ENCODE results near the gene EFCAB8. TPM values are rescaled to one million over a fixed set of nuclear protein-coding genes. Genes with fewer than 3 reads are reported as not detected.
"Not testable (repeated sequence)": the region's sequence is repeated elsewhere in the genome, so short reads cannot be mapped to it uniquely, and the experiment has no call there.

The EFCAB8 gene
- total RNA-seq, 2 experiments from 2014 or later = not detected

DNA sequence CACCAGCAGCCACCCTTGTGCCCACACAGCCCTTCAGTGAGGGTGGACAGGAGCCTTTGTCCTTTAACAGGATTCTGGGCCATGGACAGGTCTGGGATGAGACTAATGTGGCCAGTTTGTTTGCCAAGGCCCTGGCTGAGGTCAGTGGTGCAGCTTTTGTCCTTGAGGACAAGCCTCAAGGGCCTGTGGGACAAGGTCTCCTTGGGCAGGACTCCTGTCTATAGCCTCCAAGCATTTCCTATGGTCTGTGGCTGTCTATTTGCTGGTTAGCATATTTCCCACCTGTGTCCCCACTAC is 101.4 kb downstream of the EFCAB8 start:
- H3K79me2 ChIP-seq (ENCODE audit: insufficient read depth, low read depth, low read length) = no peaks in the 10 kb centered on the region
- H3K4me1 ChIP-seq (ENCODE audit: insufficient read depth, low read length, poor library complexity, severe bottlenecking) = no peaks in the 10 kb centered on the region
- CTCF ChIA-PET (ENCODE audit: unreplicated experiment) = no interaction called here
- no TSS peak for BruUV-seq (replicated peaks)
- H3K9me2 ChIP-seq (ENCODE audit: insufficient read depth, low read length) = no peaks in the 10 kb centered on the region
- no peak for TF ChIP-seq EZH2phosphoT487 (IDR thresholded peaks at IDR 0.05; ENCODE audit: borderline replicate concordance, low read depth, low read length)
- TF ChIP-seq, protein P1, sequence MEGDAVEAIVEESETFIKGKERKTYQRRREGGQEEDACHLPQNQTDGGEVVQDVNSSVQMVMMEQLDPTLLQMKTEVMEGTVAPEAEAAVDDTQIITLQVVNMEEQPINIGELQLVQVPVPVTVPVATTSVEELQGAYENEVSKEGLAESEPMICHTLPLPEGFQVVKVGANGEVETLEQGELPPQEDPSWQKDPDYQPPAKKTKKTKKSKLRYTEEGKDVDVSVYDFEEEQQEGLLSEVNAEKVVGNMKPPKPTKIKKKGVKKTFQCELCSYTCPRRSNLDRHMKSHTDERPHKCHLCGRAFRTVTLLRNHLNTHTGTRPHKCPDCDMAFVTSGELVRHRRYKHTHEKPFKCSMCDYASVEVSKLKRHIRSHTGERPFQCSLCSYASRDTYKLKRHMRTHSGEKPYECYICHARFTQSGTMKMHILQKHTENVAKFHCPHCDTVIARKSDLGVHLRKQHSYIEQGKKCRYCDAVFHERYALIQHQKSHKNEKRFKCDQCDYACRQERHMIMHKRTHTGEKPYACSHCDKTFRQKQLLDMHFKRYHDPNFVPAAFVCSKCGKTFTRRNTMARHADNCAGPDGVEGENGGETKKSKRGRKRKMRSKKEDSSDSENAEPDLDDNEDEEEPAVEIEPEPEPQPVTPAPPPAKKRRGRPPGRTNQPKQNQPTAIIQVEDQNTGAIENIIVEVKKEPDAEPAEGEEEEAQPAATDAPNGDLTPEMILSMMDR (conservative IDR thresholded peaks at IDR 0.05; ENCODE audit: low read length) = no peak
- no peak overlapping the region for H3K4me3 ChIP-seq (ENCODE audit: low read depth, low read length, poor library complexity, severe bottlenecking)
- H3K36me3 ChIP-seq (ENCODE audit: insufficient read depth, low read length) = no peaks in the 10 kb centered on the region
- H3K9me3 ChIP-seq (ENCODE audit: low read length) = peaks cover 11% of the 10 kb centered on the region
- no peak overlapping the region for H3K27ac ChIP-seq (ENCODE audit: low read depth, low read length, poor library complexity, severe bottlenecking)
- H4K20me1 ChIP-seq (ENCODE audit: insufficient read depth, low read length) = no peaks in the 10 kb centered on the region
- no peak overlapping the region for H3K4me2 ChIP-seq (ENCODE audit: low read length)
- intact Hi-C loops (cut with micrococcal nuclease; ENCODE audit: unreplicated experiment) = no loop called here
- no peak for DNase-seq (ENCODE audit: low spot score)
- POLR2A ChIA-PET = no interaction called here
- no peak overlapping the region for H2AFZ ChIP-seq (ENCODE audit: low read length)

DNA sequence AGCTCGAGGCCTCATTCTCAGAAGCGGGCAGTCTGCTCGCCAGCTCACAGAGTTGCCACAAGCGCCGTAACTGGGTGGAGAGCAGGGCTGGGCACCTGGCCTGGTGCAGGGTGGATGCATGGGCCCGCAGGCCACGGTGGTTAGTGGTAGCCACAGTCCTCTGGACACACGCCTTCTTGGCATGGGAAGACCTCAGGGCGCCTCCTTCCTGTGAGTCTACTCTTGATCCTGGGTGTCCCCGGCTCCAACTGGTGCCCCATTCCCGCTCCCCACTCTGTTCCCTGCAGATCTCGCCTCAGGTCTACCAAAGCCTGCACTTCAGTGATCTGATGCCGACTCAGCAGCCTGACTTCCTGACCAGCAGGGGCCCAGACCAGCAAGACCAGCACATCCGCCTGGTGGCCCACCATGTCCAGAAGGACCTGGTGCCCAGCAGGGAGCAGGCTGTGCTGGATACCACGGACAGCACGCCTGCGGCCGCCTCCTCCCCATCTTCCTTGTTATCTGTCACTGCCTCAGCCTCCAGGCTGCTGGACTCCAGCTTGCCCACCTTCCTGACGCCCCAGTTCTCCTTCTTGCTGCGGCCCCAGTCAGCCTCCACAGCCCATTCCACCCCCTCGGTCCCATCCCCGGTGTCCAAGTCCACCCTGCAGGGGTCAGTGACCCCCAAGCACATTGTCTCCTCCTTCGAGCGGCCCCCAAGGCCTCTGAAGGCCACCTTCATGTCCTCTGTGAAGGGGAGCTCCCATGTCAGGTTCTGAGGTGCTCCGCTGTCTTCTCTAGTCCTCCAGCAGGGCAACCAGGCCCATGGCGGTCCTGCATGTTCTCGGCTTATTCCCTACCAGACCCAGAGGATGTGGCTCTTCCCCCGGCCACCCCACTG is 102.4 kb downstream of the EFCAB8 start:
- Histone ChIP-seq H3K79me2 (ENCODE audit: insufficient read depth, low read depth, low read length) (no peaks in the 10 kb centered on the region), H3K36me3 (ENCODE audit: insufficient read depth, low read length) (no peaks in the 10 kb centered on the region), H3K27ac (ENCODE audit: low read depth, low read length, poor library complexity, severe bottlenecking) (no peak overlapping the region), H3K4me1 (ENCODE audit: insufficient read depth, low read length, poor library complexity, severe bottlenecking) (no peaks in the 10 kb centered on the region), H2AFZ (ENCODE audit: low read length) (no peak overlapping the region), H4K20me1 (ENCODE audit: insufficient read depth, low read length) (no peaks in the 10 kb centered on the region), H3K9me2 (ENCODE audit: insufficient read depth, low read length) (no peaks in the 10 kb centered on the region), H3K4me2 (ENCODE audit: low read length) (no peak overlapping the region), H3K9me3 (ENCODE audit: low read length) (peaks cover 11% of the 10 kb centered on the region), H3K4me3 (ENCODE audit: low read depth, low read length, poor library complexity, severe bottlenecking) (no peak overlapping the region)
- BruUV-seq (replicated peaks) = no TSS peak
- POLR2A ChIA-PET = interaction anchor here (0.5 kb wide), 1 partner anchor 105 kb away, joined by 4 read pairs; no protein-coding TSS in a partner anchor
- CTCF ChIA-PET (ENCODE audit: unreplicated experiment) = no interaction called here
- intact Hi-C loops (cut with micrococcal nuclease; ENCODE audit: unreplicated experiment) = no loop called here
- DNase-seq (ENCODE audit: low spot score) = no peak
- TF ChIP-seq, protein P1 (conservative IDR thresholded peaks at IDR 0.05; ENCODE audit: low read length) = no peak
- no peak for TF ChIP-seq EZH2phosphoT487 (IDR thresholded peaks at IDR 0.05; ENCODE audit: borderline replicate concordance, low read depth, low read length)

DNA sequence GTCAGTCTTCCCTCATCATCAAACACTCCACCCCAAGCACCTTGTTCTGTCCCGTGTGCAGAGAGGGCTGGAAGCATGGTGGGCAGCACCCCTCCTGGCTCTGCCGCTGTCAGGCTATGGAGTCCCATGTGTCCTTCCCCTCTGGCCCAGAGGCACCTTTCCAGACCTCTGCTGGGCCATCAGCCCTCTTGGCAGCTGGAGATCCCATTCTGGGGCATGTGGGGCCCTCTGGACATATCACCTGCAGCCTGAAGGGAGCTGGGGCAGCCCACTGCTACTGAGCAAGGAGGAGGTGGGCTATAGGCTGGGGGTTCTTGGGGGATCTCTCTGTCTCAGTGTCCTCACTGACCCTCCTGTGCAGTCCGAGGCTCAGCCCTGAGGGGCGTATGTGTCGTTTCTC is 103.3 kb downstream of the EFCAB8 start:
- TF ChIP-seq EZH2phosphoT487 (IDR thresholded peaks at IDR 0.05; ENCODE audit: borderline replicate concordance, low read depth, low read length) = no peak
- TF ChIP-seq, protein P1 (conservative IDR thresholded peaks at IDR 0.05; ENCODE audit: low read length) = no peak
- Histone ChIP-seq H3K36me3 (ENCODE audit: insufficient read depth, low read length) (no peaks in the 10 kb centered on the region), H3K79me2 (ENCODE audit: insufficient read depth, low read depth, low read length) (no peaks in the 10 kb centered on the region), H2AFZ (ENCODE audit: low read length) (no peak overlapping the region), H3K4me3 (ENCODE audit: low read depth, low read length, poor library complexity, severe bottlenecking) (no peak overlapping the region), H4K20me1 (ENCODE audit: insufficient read depth, low read length) (no peaks in the 10 kb centered on the region), H3K4me1 (ENCODE audit: insufficient read depth, low read length, poor library complexity, severe bottlenecking) (no peaks in the 10 kb centered on the region), H3K9me3 (ENCODE audit: low read length) (peaks cover 4% of the 10 kb centered on the region; the same call in 1 of the 2 replicates), H3K9me2 (ENCODE audit: insufficient read depth, low read length) (no peaks in the 10 kb centered on the region), H3K4me2 (ENCODE audit: low read length) (no peak overlapping the region), H3K27ac (ENCODE audit: low read depth, low read length, poor library complexity, severe bottlenecking) (no peak overlapping the region)
- intact Hi-C loops (cut with micrococcal nuclease; ENCODE audit: unreplicated experiment) = no loop called here
- DNase-seq (ENCODE audit: low spot score) = no peak
- ChIA-PET POLR2A (interaction anchor here (0.5 kb wide), 1 partner anchor 106 kb away, joined by 4 read pairs; no protein-coding TSS in a partner anchor), CTCF (ENCODE audit: unreplicated experiment) (no interaction called here)
- BruUV-seq (replicated peaks) = no TSS peak

DNA sequence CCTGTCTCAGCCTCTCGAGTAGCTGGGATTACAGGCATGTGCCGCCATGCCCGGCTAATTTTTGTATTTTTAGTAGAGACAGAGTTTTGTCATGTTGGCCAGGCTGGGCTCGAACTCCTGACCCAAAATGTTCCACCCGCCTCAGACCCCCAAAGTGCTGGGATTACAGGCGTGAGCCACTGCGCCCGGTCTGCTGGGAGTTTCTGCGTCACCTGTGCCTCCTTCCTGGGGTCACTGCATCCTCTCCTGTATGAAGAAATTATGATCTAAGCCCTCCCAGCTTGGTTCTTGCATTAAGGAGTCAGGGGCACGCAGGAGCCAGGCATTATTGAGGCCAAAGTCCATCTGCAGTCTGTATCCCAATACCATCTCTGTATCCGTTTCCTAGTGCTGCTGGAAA is 103.9 kb downstream of the EFCAB8 start:
- intact Hi-C loops (cut with micrococcal nuclease; ENCODE audit: unreplicated experiment) = not testable (repeated sequence)

More for the DNA sequence above, 103.9 kb downstream of the EFCAB8 start:
- H3K4me3 ChIP-seq (ENCODE audit: low read depth, low read length, poor library complexity, severe bottlenecking); H3K4me1 ChIP-seq (ENCODE audit: insufficient read depth, low read length, poor library complexity, severe bottlenecking); CTCF ChIA-PET (ENCODE audit: unreplicated experiment); H3K9me2 ChIP-seq (ENCODE audit: insufficient read depth, low read length); BruUV-seq (replicated peaks); H3K4me2 ChIP-seq (ENCODE audit: low read length); H3K79me2 ChIP-seq (ENCODE audit: insufficient read depth, low read depth, low read length); POLR2A ChIA-PET; H4K20me1 ChIP-seq (ENCODE audit: insufficient read depth, low read length); H3K9me3 ChIP-seq (ENCODE audit: low read length); DNase-seq (ENCODE audit: low spot score); H3K36me3 ChIP-seq (ENCODE audit: insufficient read depth, low read length); H2AFZ ChIP-seq (ENCODE audit: low read length); H3K27ac ChIP-seq (ENCODE audit: low read depth, low read length, poor library complexity, severe bottlenecking): not testable (repeated sequence)

All from OCI-LY7 (cell line).